Measurements from ENCODE around the gene TMEM220.

GRCh38 chr17:10718547-10718946 is 11.3 kb downstream of the TMEM220 start:
- no peak for TF ChIP-seq CTCF (conservative IDR thresholded peaks at IDR 0.05)
- no peak for TF ChIP-seq EZH2 (IDR thresholded peaks at IDR 0.05; ENCODE audit: low read depth)

Data from PC-9 (cell line).